ENCODE measurements around the gene ZNF532.

GRCh38 chr18:58983260-58984155 is 118.8 kb downstream of the ZNF532 start:
- TF ChIP-seq CTCF (conservative IDR thresholded peaks at IDR 0.05; ENCODE audit: low read depth, low read length), result no peak
- TF ChIP-seq EZH2 (IDR thresholded peaks at IDR 0.05; ENCODE audit: borderline replicate concordance, low read depth, low read length, poor library complexity, severe bottlenecking), result no peak
